Nephron (organoid): ENCODE data around the gene LINC00237.
A peak's percentile ranks its signal among the peaks of the same experiment; 100 is the strongest.

ENCODE experiments used
- H3K27ac Mint-ChIP-seq, 3 experiments: 2 replicates each; pipeline ENCODE4 v1.8.0; 2020; ENCODE audit warnings: mixed read lengths in 3 of 3, mild to moderate bottlenecking in 2 of 3, moderate library complexity in 1 of 3
- H3K27me3 Mint-ChIP-seq: 2 replicates; pipeline ENCODE4 v1.8.0; 2021; ENCODE audit warnings: low read depth, mild to moderate bottlenecking, moderate library complexity, mixed read lengths
- H3K36me3 Mint-ChIP-seq: 2 replicates; pipeline ENCODE4 v1.8.0; 2020; ENCODE audit warnings: low read depth, mixed read lengths
- H3K4me1 Mint-ChIP-seq: 2 replicates; pipeline ENCODE4 v1.8.0; 2020; ENCODE audit warnings: mixed read lengths
- H3K4me3 Mint-ChIP-seq, 3 experiments: 2 replicates each; pipeline ENCODE4 v1.8.0; 2020; ENCODE audit warnings: mild to moderate bottlenecking in 3 of 3, mixed read lengths in 3 of 3, moderate library complexity in 2 of 3
- H3K9me3 Mint-ChIP-seq: 2 replicates; pipeline ENCODE4 v1.8.0; 2020; ENCODE audit warnings: mixed read lengths
- TF ChIP-seq, protein P1 (sequence below), 3 experiments: fragments of 200-600 bp; sonication (generic); IDR thresholded peaks; one replicate each; pipeline ENCODE4 v1.5.0; 2021; ENCODE audit warnings: antibody characterized with exemption in 3 of 3; ENCODE audit not compliant: unreplicated experiment in 3 of 3

LINC00237 gene

DNA sequence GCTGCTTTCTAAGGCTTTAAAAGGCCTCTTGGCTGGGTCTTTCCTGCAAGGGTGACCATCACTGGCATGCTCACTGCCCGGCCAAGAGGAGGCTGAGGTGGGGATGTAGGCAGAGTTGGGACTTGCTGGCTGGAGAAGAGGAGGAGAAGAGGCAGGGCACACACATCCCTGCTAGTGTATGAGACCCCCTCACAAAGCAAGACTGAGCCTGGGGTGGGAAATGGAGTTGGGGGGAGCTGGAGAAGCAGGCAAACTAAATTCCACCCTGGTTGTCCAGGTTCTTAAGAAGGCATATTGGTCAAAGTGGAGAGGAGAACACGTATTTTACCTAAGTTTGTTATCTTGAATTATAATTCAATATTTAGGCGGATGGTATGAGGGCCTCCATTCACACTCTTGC is 18.0 kb upstream of the LINC00237 start:
- Mint-ChIP-seq H3K9me3 (peaks cover 4% of the 10 kb centered on the region), H3K27me3 (peaks cover 9% of the 10 kb centered on the region), H3K36me3 (no peaks in the 10 kb centered on the region), H3K4me3 (peak overlapping the region; percentile 50 to 64 (median 58)), H3K27ac (no peak overlapping the region), H3K4me1 (peaks cover 17% of the 10 kb centered on the region)
- TF ChIP-seq, protein P1, sequence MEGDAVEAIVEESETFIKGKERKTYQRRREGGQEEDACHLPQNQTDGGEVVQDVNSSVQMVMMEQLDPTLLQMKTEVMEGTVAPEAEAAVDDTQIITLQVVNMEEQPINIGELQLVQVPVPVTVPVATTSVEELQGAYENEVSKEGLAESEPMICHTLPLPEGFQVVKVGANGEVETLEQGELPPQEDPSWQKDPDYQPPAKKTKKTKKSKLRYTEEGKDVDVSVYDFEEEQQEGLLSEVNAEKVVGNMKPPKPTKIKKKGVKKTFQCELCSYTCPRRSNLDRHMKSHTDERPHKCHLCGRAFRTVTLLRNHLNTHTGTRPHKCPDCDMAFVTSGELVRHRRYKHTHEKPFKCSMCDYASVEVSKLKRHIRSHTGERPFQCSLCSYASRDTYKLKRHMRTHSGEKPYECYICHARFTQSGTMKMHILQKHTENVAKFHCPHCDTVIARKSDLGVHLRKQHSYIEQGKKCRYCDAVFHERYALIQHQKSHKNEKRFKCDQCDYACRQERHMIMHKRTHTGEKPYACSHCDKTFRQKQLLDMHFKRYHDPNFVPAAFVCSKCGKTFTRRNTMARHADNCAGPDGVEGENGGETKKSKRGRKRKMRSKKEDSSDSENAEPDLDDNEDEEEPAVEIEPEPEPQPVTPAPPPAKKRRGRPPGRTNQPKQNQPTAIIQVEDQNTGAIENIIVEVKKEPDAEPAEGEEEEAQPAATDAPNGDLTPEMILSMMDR (IDR thresholded peaks at IDR 0.05; ENCODE audit: unreplicated experiment in 3 of 3) = no peak

DNA sequence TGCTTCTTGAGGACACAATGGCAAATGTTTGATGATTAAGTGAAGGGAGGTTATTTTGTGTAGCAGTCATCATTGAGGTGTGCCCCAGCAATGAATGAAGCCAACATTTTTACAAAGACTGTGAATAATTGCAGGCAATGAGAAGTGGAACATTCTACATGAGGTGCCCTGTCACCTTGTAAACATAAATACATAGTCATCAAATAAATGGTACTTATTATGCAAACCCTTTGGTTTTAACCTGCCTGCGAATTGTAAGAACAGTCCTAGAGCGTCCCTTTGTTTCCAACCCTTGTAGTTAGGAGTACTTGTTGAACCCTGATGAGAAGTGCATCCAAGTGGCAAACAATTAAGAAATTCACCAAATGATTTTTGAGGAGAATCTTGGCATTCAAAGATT is 12.6 kb upstream of the LINC00237 start:
- H3K27ac Mint-ChIP-seq = no peak overlapping the region
- H3K36me3 Mint-ChIP-seq = no peaks in the 10 kb centered on the region
- H3K4me1 Mint-ChIP-seq = no peaks in the 10 kb centered on the region
- TF ChIP-seq, protein P1 (IDR thresholded peaks at IDR 0.05; ENCODE audit: unreplicated experiment in 3 of 3) = no peak
- peaks cover 4% of the 10 kb centered on the region for H3K9me3 Mint-ChIP-seq
- H3K4me3 Mint-ChIP-seq = no peak overlapping the region
- H3K27me3 Mint-ChIP-seq = peaks cover 37% of the 10 kb centered on the region

DNA sequence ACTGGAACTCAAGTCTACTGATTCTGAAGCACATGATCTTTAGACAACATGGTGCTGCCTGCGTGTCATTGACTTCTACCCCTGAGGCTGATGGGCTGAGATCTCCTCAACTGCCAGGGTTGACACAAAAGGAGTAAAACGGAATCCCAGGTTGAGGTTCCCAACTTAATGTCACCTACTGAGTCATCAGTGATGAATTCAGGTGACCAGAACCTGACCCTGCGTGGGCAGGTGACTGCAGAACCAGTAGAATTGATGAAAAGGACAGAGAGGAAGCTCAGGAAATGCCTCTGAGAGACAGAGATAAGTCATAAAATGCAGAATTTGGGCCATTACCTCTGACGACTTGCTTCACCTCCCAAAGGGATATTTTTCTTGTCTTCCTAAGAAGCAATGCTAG is 12.0 kb upstream of the LINC00237 start:
- no peaks in the 10 kb centered on the region for H3K4me1 Mint-ChIP-seq
- H3K27ac Mint-ChIP-seq = no peak overlapping the region
- H3K9me3 Mint-ChIP-seq = peaks cover 4% of the 10 kb centered on the region
- TF ChIP-seq, protein P1 (IDR thresholded peaks at IDR 0.05; ENCODE audit: unreplicated experiment in 3 of 3) = no peak
- H3K27me3 Mint-ChIP-seq = peaks cover 43% of the 10 kb centered on the region
- no peaks in the 10 kb centered on the region for H3K36me3 Mint-ChIP-seq
- H3K4me3 Mint-ChIP-seq = no peak overlapping the region

DNA sequence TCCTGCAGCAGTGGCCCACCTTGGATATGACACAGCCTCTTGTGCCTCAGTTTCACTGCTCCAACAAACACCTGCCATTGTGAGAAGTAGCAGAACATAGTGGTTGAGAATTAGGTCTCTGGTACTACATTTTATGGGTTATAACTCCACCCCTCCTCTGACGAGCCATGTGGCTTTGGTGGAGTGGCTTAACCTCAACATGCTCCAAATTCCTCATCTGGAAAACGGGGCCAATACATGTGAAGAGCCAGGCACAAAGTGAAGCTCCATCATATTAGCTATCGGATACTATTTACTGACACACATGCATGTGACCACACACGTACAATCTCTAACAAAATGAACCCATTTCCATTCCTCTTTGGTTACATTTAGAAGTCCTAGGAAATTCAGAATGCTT is 11.4 kb upstream of the LINC00237 start:
- H3K36me3 Mint-ChIP-seq = no peaks in the 10 kb centered on the region
- H3K27me3 Mint-ChIP-seq = peaks cover 48% of the 10 kb centered on the region
- no peak overlapping the region for H3K27ac Mint-ChIP-seq

GRCh38 chr20:21114584-21114983 is 8.4 kb upstream of the LINC00237 start:
- Mint-ChIP-seq H3K9me3 (no peaks in the 10 kb centered on the region), H3K4me3 (no peak overlapping the region), H3K36me3 (no peaks in the 10 kb centered on the region), H3K27me3 (peaks cover 74% of the 10 kb centered on the region), H3K27ac (no peak overlapping the region), H3K4me1 (no peaks in the 10 kb centered on the region)
- TF ChIP-seq, protein P1 (IDR thresholded peaks at IDR 0.05; ENCODE audit: unreplicated experiment in 3 of 3) = no peak

More for the DNA sequence above, 11.4 kb upstream of the LINC00237 start:
- TF ChIP-seq, protein P1 (IDR thresholded peaks at IDR 0.05; ENCODE audit: unreplicated experiment in 3 of 3) = no peak
- H3K4me1 Mint-ChIP-seq = no peaks in the 10 kb centered on the region
- H3K4me3 Mint-ChIP-seq = no peak overlapping the region
- H3K9me3 Mint-ChIP-seq = peaks cover 4% of the 10 kb centered on the region

GRCh38 chr20:21113697-21114096 is 7.5 kb upstream of the LINC00237 start:
- H3K36me3 Mint-ChIP-seq = no peaks in the 10 kb centered on the region
- no peaks in the 10 kb centered on the region for H3K9me3 Mint-ChIP-seq
- no peak overlapping the region for H3K4me3 Mint-ChIP-seq
- H3K27ac Mint-ChIP-seq = no peak overlapping the region
- TF ChIP-seq, protein P1 (IDR thresholded peaks at IDR 0.05; ENCODE audit: unreplicated experiment in 3 of 3) = no peak
- no peaks in the 10 kb centered on the region for H3K4me1 Mint-ChIP-seq
- peaks cover 78% of the 10 kb centered on the region for H3K27me3 Mint-ChIP-seq
